HepG2 (cell line): ENCODE results near the gene GNAI2. TPM values are rescaled to one million over a fixed set of nuclear protein-coding genes. Genes with fewer than 3 reads are reported as not detected.

ENCODE experiments used
- AHR ChIP-seq: IDR thresholded peaks from 2 replicates; pipeline ENCODE4 v1.6.1; 2018; ENCODE audit warnings: missing genetic modification reagents, missing compliant biosample characterization
- CBX1 ChIP-seq: IDR thresholded peaks from one replicate; pipeline ENCODE4 v1.6.1; 2016; ENCODE audit warnings: antibody characterized with exemption, low read depth
- HNRNPL ChIP-seq: fragments of 200-400 bp; formaldehyde crosslinking; IDR thresholded peaks from 2 replicates; pipeline ENCODE4 v1.6.1; 2017; ENCODE audit warnings: mild to moderate bottlenecking, low read depth, low read length
- KLF13 ChIP-seq: sonication (generic); formaldehyde crosslinking; IDR thresholded peaks from 2 replicates; pipeline ENCODE4 v1.4.0; 2020; ENCODE audit warnings: mild to moderate bottlenecking, missing genetic modification reagents
- NFATC3 ChIP-seq: sonication (generic); formaldehyde crosslinking; IDR thresholded peaks from 2 replicates; pipeline ENCODE4 v1.5.1; 2020; ENCODE audit warnings: mild to moderate bottlenecking, missing genetic modification reagents
- NR2F2 ChIP-seq: IDR thresholded peaks from 2 replicates; pipeline ENCODE4 v1.6.1; 2012; ENCODE audit warnings: low read depth, inconsistent platforms, borderline replicate concordance
- RBFOX2 ChIP-seq: fragments of 200-400 bp; formaldehyde crosslinking; IDR thresholded peaks from 2 replicates; pipeline ENCODE4 v1.6.1; 2017; ENCODE audit warnings: low read depth, mild to moderate bottlenecking, low read length
- SALL2 ChIP-seq: sonication (generic); formaldehyde crosslinking; IDR thresholded peaks from 2 replicates; pipeline ENCODE4 v1.8.1; 2023; ENCODE audit warnings: mild to moderate bottlenecking, missing genetic modification reagents, inconsistent platforms
- SATB2 ChIP-seq: sonication (generic); formaldehyde crosslinking; IDR thresholded peaks from 2 replicates; pipeline ENCODE4 v1.5.0; 2020; ENCODE audit warnings: missing genetic modification reagents
- ZBTB39 ChIP-seq: sonication (generic); formaldehyde crosslinking; IDR thresholded peaks from 2 replicates; pipeline ENCODE4 v1.5.0; 2020; ENCODE audit warnings: missing genetic modification reagents
- ZNF143 ChIP-seq: sonication (generic); formaldehyde crosslinking; IDR thresholded peaks from 2 replicates; pipeline ENCODE4 v1.4.0; 2020; ENCODE audit warnings: missing genetic modification reagents
- ZNF407 ChIP-seq: sonication (generic); formaldehyde crosslinking; IDR thresholded peaks from one replicate; pipeline ENCODE4 v1.5.1; 2020; ENCODE audit warnings: mild to moderate bottlenecking, missing genetic modification reagents; ENCODE audit errors: not compliant biosample characterization
- ZNF558 ChIP-seq: sonication (generic); formaldehyde crosslinking; IDR thresholded peaks from 2 replicates; pipeline ENCODE4 v1.9.0; 2022; ENCODE audit warnings: mild to moderate bottlenecking, missing genetic modification reagents, borderline replicate concordance
- ZNF580 ChIP-seq: IDR thresholded peaks from 2 replicates; pipeline ENCODE4 v1.6.1; 2016; ENCODE audit warnings: low read depth, borderline replicate concordance
- ZNF75D ChIP-seq: sonication (generic); formaldehyde crosslinking; IDR thresholded peaks from 2 replicates; pipeline ENCODE4 v1.8.1; 2023; ENCODE audit warnings: missing genetic modification reagents, mild to moderate bottlenecking, borderline replicate concordance
- polyA plus RNA-seq, 8 experiments: library from polyadenylated mRNA; depleted of rRNA in 3 of 8; stranded (reverse) in 7 of 8; unstranded in 1 of 8; fragments of >200 nt; fragmentation: Illumina TruSeq in 4 of 8; extraction: Trizol in 4 of 8; gene quantifications; 2 replicates each; pipeline versions ENCODE4 v1.2.1 to v1.2.3, GENCODE V29; 2011 to 2016; ENCODE audit warnings: low read depth in 4 of 8, missing spikeins in 1 of 8, mixed read lengths in 1 of 8; ENCODE audit not compliant: insufficient read depth in 1 of 8
- total RNA-seq, 5 experiments: library from RNA; depleted of rRNA; stranded (reverse); fragments of >200 nt; fragmentation: Illumina TruSeq; extraction: Trizol; gene quantifications; 2 replicates each; pipeline ENCODE4 v1.2.3, GENCODE V29; 2016; ENCODE audit warnings: low read depth in 1 of 5
- TF ChIP-seq, protein P1 (sequence below): sonication (generic); formaldehyde crosslinking; IDR thresholded peaks from 2 replicates; pipeline ENCODE4 v1.4.0; 2020; ENCODE audit warnings: missing genetic modification reagents

The GNAI2 gene
- total and polyA plus RNA-seq, 2 of the 13 experiments (the other 11 are each of a cell fraction or from before 2014, with no cell fraction given), result 51.1 to 66.2 TPM

GRCh38 chr3:50270422-50271224 lies 34.6 kb downstream of the GNAI2 start (continued):
- TF ChIP-seq, protein P1, sequence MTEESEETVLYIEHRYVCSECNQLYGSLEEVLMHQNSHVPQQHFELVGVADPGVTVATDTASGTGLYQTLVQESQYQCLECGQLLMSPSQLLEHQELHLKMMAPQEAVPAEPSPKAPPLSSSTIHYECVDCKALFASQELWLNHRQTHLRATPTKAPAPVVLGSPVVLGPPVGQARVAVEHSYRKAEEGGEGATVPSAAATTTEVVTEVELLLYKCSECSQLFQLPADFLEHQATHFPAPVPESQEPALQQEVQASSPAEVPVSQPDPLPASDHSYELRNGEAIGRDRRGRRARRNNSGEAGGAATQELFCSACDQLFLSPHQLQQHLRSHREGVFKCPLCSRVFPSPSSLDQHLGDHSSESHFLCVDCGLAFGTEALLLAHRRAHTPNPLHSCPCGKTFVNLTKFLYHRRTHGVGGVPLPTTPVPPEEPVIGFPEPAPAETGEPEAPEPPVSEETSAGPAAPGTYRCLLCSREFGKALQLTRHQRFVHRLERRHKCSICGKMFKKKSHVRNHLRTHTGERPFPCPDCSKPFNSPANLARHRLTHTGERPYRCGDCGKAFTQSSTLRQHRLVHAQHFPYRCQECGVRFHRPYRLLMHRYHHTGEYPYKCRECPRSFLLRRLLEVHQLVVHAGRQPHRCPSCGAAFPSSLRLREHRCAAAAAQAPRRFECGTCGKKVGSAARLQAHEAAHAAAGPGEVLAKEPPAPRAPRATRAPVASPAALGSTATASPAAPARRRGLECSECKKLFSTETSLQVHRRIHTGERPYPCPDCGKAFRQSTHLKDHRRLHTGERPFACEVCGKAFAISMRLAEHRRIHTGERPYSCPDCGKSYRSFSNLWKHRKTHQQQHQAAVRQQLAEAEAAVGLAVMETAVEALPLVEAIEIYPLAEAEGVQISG (CRISPR knock-in tag), result 0 out of 2 replicates have a peak, but pooled peaks have one; percentile 0
- TF ChIP-seq ZNF558 (CRISPR knock-in tag), result no peak
- peak; percentile 34 for TF ChIP-seq ZNF407
- TF ChIP-seq SALL2, result no peak
- no peak for TF ChIP-seq ZBTB39
- no peak for TF ChIP-seq KLF13 (CRISPR knock-in tag)
- peak; percentile 70 for TF ChIP-seq RBFOX2
- TF ChIP-seq HNRNPL, result peak; percentile 92
- no peak for TF ChIP-seq ZNF580 (CRISPR knock-in tag)
- no peak for TF ChIP-seq ZNF75D (CRISPR knock-in tag)
- TF ChIP-seq AHR (CRISPR knock-in tag), result 0 out of 2 replicates have a peak, but pooled peaks have one; percentile 47
- TF ChIP-seq NFATC3 (CRISPR knock-in tag), result no peak
- TF ChIP-seq CBX1, result no peak
- TF ChIP-seq ZNF143 (CRISPR knock-in tag), result no peak
- no peak for TF ChIP-seq NR2F2
- TF ChIP-seq SATB2, result no peak
